ENCODE data around the gene CD1B. TPM values are rescaled to one million over a fixed set of nuclear protein-coding genes. Genes with fewer than 3 reads are reported as not detected.
"Not testable (repeated sequence)": the region's sequence is repeated elsewhere in the genome, so short reads cannot be mapped to it uniquely, and the experiment has no call there.

The CD1B gene
- total RNA-seq, 4 donors from 2014 or later = not detected

DNA sequence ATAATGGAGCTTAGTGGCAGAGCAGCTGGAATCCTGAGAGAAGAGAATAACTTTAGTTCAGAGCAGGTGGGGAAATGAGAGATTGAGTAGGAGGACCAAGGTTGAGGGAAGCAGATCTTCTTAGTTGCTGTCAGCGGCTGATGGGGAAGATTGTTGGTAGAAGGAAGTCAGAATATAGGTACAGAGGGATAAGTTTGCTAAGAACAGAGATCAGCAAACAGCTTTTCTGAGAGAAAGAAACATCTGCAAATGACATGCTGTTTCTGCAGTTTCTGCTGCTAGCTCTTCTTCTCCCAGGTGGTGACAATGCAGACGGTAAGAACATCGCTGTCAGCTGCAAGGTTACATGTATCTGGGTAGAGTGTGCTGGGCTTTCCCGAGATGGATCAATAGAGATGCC lies 41.5 kb downstream of the CD1B start, which contains the start of gene CD1C:
Gene CD1C, plus strand, starts transcription at position 113 of the 400 bp plus-strand sequence. Its CDS starts 142 bp downstream, at position 255.
- no peak for DNase-seq
- Histone ChIP-seq H3K27ac (peak within 1 kb of the TSS in 1 of 4 donors; percentile 69), H3K36me3 (no peaks in the 10 kb centered on the region), H3K4me1 (peaks cover 0 to 3% (median 0%) of the 10 kb centered on the region in 4 donors), H3K27me3 (no peaks in the 10 kb centered on the region), H3K4me3 (no peak within 1 kb of the TSS), H3K9me3 (no peaks in the 10 kb centered on the region)
- TF ChIP-seq, protein P1, sequence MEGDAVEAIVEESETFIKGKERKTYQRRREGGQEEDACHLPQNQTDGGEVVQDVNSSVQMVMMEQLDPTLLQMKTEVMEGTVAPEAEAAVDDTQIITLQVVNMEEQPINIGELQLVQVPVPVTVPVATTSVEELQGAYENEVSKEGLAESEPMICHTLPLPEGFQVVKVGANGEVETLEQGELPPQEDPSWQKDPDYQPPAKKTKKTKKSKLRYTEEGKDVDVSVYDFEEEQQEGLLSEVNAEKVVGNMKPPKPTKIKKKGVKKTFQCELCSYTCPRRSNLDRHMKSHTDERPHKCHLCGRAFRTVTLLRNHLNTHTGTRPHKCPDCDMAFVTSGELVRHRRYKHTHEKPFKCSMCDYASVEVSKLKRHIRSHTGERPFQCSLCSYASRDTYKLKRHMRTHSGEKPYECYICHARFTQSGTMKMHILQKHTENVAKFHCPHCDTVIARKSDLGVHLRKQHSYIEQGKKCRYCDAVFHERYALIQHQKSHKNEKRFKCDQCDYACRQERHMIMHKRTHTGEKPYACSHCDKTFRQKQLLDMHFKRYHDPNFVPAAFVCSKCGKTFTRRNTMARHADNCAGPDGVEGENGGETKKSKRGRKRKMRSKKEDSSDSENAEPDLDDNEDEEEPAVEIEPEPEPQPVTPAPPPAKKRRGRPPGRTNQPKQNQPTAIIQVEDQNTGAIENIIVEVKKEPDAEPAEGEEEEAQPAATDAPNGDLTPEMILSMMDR (IDR thresholded peaks at IDR 0.05) = no peak

DNA sequence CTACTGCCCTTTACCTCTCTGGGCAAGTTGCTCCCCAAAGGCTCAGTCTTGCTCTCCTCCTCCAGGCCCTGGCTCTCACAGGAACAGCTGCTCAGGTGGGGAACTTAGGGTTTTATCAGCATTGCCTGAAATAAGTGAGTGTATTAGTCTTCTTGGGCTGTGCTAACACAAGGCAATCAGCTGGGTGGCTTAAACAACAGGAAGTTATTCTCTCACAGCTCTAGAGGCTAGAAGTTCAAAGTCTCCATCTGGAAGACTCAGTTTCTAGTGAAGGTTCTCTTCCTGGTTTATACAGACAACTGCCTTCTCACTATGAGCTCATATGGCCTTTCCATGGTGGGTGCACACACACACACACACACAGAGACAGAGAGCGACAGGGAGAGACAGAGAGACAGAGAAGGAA lies 44.4 kb downstream of the CD1B start:
- H3K27me3 ChIP-seq = no peaks in the 10 kb centered on the region
- H3K27ac ChIP-seq = peak overlapping the region in 1 of 4 donors; percentile 74
- H3K4me3 ChIP-seq = no peak overlapping the region
- no peak for TF ChIP-seq POLR2A (IDR thresholded peaks at IDR 0.05)
- TF ChIP-seq, protein P1 (IDR thresholded peaks at IDR 0.05) = no peak
- H3K36me3 ChIP-seq = no peaks in the 10 kb centered on the region
- DNase-seq = no peak
- peaks cover 0 to 3% (median 0%) of the 10 kb centered on the region in 4 donors for H3K4me1 ChIP-seq
- H3K9me3 ChIP-seq = no peaks in the 10 kb centered on the region

DNA sequence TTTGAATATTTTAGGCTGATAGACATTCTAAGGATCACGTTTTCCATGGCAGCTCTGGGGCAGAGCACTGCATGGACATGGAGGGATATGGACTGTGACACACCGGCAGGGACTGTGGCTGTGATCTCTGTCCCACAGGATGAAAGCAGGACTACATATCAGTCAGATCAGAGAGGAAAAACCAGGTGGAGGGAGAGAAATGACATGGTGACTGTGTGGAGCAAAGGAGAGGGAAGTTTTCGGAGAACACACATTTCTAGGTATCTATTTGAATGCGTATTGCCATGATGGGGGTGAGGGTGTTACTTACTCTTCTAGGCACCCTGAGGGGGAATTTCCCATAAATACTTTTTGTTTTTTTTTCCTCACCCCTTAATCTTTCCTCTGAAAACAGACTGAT lies 44.8 kb downstream of the CD1B start:
- Histone ChIP-seq H3K4me1 (peaks cover 0 to 3% (median 0%) of the 10 kb centered on the region in 4 donors), H3K27ac (peak overlapping the region in 1 of 4 donors; percentile 74), H3K27me3 (no peaks in the 10 kb centered on the region), H3K9me3 (no peaks in the 10 kb centered on the region), H3K4me3 (peak overlapping the region in 1 of 4 donors; percentile 10), H3K36me3 (no peaks in the 10 kb centered on the region)
- TF ChIP-seq POLR2A (IDR thresholded peaks at IDR 0.05) = no peak
- TF ChIP-seq, protein P1 (IDR thresholded peaks at IDR 0.05) = no peak
- DNase-seq = no peak

DNA sequence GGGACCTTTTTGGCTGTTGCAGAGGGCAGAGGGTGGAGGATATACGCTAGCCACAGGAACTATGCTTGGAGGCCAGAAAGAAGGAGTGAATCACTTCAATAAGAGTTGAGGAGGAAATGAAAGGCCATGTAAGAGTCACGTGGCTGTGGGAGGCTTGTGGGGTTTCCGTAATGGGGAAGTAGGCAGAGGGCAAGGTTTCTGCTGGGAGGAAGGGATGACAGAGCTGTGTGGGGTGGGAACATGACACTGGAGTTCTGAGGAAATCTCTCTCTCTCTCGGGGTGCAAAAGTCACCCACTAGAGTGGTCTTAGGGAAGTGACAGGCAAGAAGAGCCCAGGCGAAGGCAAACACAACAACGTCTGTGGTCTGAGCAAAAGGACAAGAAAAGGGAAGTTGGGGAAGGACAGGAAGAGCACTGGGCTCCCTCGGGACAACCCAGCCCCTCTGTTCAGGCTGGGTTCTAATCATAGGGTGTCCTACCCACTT lies 45.5 kb downstream of the CD1B start:
- peak overlapping the region in 1 of 4 donors; percentile 74 for H3K27ac ChIP-seq
- TF ChIP-seq, protein P1 (IDR thresholded peaks at IDR 0.05) = no peak
- no peak for TF ChIP-seq POLR2A (IDR thresholded peaks at IDR 0.05)

DNA sequence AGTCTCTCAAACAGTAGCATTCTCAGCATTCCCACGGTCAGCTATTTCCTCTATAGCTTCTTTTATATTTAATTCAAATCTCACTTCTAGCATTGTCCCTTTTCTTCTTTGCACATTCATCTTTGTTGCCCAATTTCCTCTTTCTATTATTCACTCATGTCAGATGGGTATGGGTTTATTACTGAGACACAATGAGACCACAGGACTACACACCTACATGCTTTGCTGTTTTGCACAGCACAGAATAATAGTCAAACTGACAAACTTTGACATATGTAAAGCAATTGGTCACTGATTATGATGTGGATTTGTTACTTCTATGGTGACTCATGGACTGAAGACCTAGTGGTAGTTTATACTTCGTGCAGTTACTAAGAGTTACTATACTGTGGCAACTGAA lies 47.4 kb downstream of the CD1B start:
- Histone ChIP-seq H3K4me1 (peaks cover 0 to 3% (median 0%) of the 10 kb centered on the region in 4 donors), H3K36me3 (no peaks in the 10 kb centered on the region), H3K27ac (peak overlapping the region in 1 of 4 donors; percentile 32), H3K9me3 (peaks cover 0 to 4% (median 0%) of the 10 kb centered on the region in 4 donors), H3K4me3 (no peak overlapping the region), H3K27me3 (no peaks in the 10 kb centered on the region)
- DNase-seq = no peak
- no peak for TF ChIP-seq POLR2A (IDR thresholded peaks at IDR 0.05)
- TF ChIP-seq, protein P1 (IDR thresholded peaks at IDR 0.05) = no peak

More for the DNA sequence above, 45.5 kb downstream of the CD1B start:
- no peaks in the 10 kb centered on the region for H3K36me3 ChIP-seq
- peaks cover 0 to 3% (median 0%) of the 10 kb centered on the region in 4 donors for H3K4me1 ChIP-seq
- no peaks in the 10 kb centered on the region for H3K27me3 ChIP-seq
- peak in 2 of 3 donors; percentile 89 for DNase-seq
- H3K4me3 ChIP-seq = peak overlapping the region in 1 of 4 donors; percentile 10
- H3K9me3 ChIP-seq = no peaks in the 10 kb centered on the region

DNA sequence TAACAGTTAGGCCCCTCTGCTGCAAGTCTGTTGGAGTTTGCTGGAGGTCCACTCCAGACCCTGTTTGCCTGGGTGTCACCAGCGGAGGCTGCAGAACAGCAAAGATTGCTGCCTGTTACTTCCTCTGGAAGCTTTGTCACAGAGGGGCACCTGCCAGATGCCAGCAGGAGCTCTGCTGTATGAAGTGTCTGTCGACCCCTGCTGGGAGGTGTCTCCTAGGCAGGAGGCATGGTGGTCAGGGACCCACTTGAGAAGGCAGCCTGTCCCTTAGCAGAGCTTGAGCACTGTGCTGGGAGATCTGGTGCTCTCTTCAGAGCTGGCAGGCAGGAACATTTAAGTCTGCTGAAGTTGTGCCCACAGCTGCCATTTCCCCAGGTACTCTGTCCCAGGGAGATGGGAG lies 48.9 kb downstream of the CD1B start:
- H3K9me3 ChIP-seq, H3K27me3 ChIP-seq: not testable (repeated sequence)

More for the DNA sequence above, 48.9 kb downstream of the CD1B start:
- not testable (repeated sequence) for DNase-seq, H3K36me3 ChIP-seq, H3K4me1 ChIP-seq, H3K27ac ChIP-seq, H3K4me3 ChIP-seq

Other genes starting within 250 kb of the CD1B start
- gene CD1D, start 150.6 kb downstream of the CD1B start, total RNA-seq = 10 to 100 TPM; 11.6 to 34.7 (median 16.4) TPM
- gene CD1A, start 77.1 kb downstream of the CD1B start, total RNA-seq = not detected
- 10 to 100 TPM in 1 of 4 donors, 1 to 10 TPM in 1, not detected in 2; 1.3 to 15.7 TPM for gene CD1C, start 41.6 kb downstream of the CD1B start, total RNA-seq
- not detected for gene CD1E, start 22.4 kb upstream of the CD1B start, total RNA-seq
- not detected for gene OR10T2, start 67.9 kb upstream of the CD1B start, total RNA-seq
- gene OR10K2, start 94.7 kb upstream of the CD1B start, total RNA-seq = not detected
- not detected for gene OR10K1, start 130.3 kb upstream of the CD1B start, total RNA-seq
- gene OR10R2, start 140.7 kb upstream of the CD1B start, total RNA-seq = not detected
- not detected for gene OR6Y1, start 222.9 kb upstream of the CD1B start, total RNA-seq
- not detected for gene OR6P1, start 239.0 kb upstream of the CD1B start, total RNA-seq
- not detected for gene OR10X1, start 248.4 kb upstream of the CD1B start, total RNA-seq